KMS-11 (cell line): ENCODE data around the gene SLC17A7.

ENCODE experiments used
- H2AFZ ChIP-seq: fragments of 200-600 bp; sonication (generic); 2 replicates; pipeline ENCODE4 v1.6.1; 2016; ENCODE audit warnings: antibody characterized with exemption, mixed run types, low read depth
- H3K27ac ChIP-seq: fragments of 200-600 bp; sonication (generic); 2 replicates; pipeline ENCODE4 v1.6.1; 2016; ENCODE audit warnings: mild to moderate bottlenecking, mixed run types
- H3K27me3 ChIP-seq: fragments of 200-600 bp; sonication (generic); 2 replicates; pipeline ENCODE4 v1.6.1; 2017; ENCODE audit warnings: mild to moderate bottlenecking, low read depth, mixed run types, moderate library complexity; ENCODE audit not compliant: insufficient read depth
- H3K36me3 ChIP-seq: fragments of 200-600 bp; sonication (generic); 2 replicates; pipeline ENCODE4 v1.6.1; 2017; ENCODE audit warnings: mild to moderate bottlenecking, mixed run types; ENCODE audit not compliant: insufficient read depth
- H3K4me1 ChIP-seq: fragments of 200-600 bp; sonication (generic); 2 replicates; pipeline ENCODE4 v1.6.1; 2016; ENCODE audit warnings: mild to moderate bottlenecking, low read depth, mixed run types; ENCODE audit not compliant: poor library complexity, severe bottlenecking
- H3K4me2 ChIP-seq: fragments of 200-600 bp; sonication (generic); 2 replicates; pipeline ENCODE4 v1.7.0; 2016; ENCODE audit warnings: mild to moderate bottlenecking, mixed run types
- H3K4me3 ChIP-seq: fragments of 200-600 bp; sonication (generic); IDR thresholded peaks from 2 replicates; pipeline ENCODE4 v1.6.1; 2017; ENCODE audit warnings: low read depth, low read length, mixed read lengths; ENCODE audit not compliant: insufficient read depth
- H3K79me2 ChIP-seq: fragments of 200-600 bp; sonication (generic); 2 replicates; pipeline ENCODE4 v1.6.1; 2016; ENCODE audit warnings: low read depth, mixed run types; ENCODE audit not compliant: insufficient read depth
- H3K9ac ChIP-seq: fragments of 200-600 bp; sonication (generic); 2 replicates; pipeline ENCODE4 v1.6.1; 2016; ENCODE audit warnings: mild to moderate bottlenecking, mixed run types
- H4K20me1 ChIP-seq: fragments of 200-600 bp; sonication (generic); 2 replicates; pipeline ENCODE4 v1.6.1; 2016; ENCODE audit warnings: mild to moderate bottlenecking, mixed run types; ENCODE audit not compliant: insufficient read depth
- CTCF ChIP-seq: fragments of 200-600 bp; sonication (generic); conservative IDR thresholded peaks from 2 replicates; pipeline ENCODE4 v1.6.1; 2017; ENCODE audit warnings: low read depth, mild to moderate bottlenecking, antibody characterized with exemption, low read length, moderate library complexity, mixed read lengths

Gene SLC17A7

GRCh38 chr19:49428547-49429451 is 12.5 kb downstream of the SLC17A7 start:
- Histone ChIP-seq H2AFZ (no peak overlapping the region), H4K20me1 (no peaks in the 10 kb centered on the region), H3K4me2 (no peak overlapping the region), H3K36me3 (no peaks in the 10 kb centered on the region), H3K27me3 (peaks cover 92% of the 10 kb centered on the region), H3K9ac (no peak overlapping the region), H3K4me3 (no peak overlapping the region), H3K4me1 (peaks cover 6% of the 10 kb centered on the region), H3K27ac (no peak overlapping the region), H3K79me2 (no peaks in the 10 kb centered on the region)
- TF ChIP-seq CTCF: no peak

- Histone ChIP-seq H3K4me2 (no peak overlapping the region), H3K79me2 (no peaks in the 10 kb centered on the region), H3K36me3 (no peaks in the 10 kb centered on the region), H3K27ac (no peak overlapping the region), H2AFZ (no peak overlapping the region), H3K4me3 (no peak overlapping the region), H3K9ac (no peak overlapping the region), H3K27me3 (peaks cover 92% of the 10 kb centered on the region), H3K4me1 (peaks cover 10% of the 10 kb centered on the region), H4K20me1 (no peaks in the 10 kb centered on the region)
- no peak for TF ChIP-seq CTCF
Observed at GRCh38 chr19:49427855-49428546, 13.3 kb downstream of the SLC17A7 start.

- TF ChIP-seq CTCF: no peak
- peaks cover 10% of the 10 kb centered on the region for H3K4me1 ChIP-seq
- no peaks in the 10 kb centered on the region for H3K36me3 ChIP-seq
- no peak overlapping the region for H3K9ac ChIP-seq
- H2AFZ ChIP-seq: no peak overlapping the region
- peaks cover 92% of the 10 kb centered on the region for H3K27me3 ChIP-seq
- no peaks in the 10 kb centered on the region for H3K79me2 ChIP-seq
- H4K20me1 ChIP-seq: no peaks in the 10 kb centered on the region
- H3K27ac ChIP-seq: no peak overlapping the region
- H3K4me2 ChIP-seq: no peak overlapping the region
- H3K4me3 ChIP-seq: no peak overlapping the region
Observed at GRCh38 chr19:49427339-49427738, 14.0 kb downstream of the SLC17A7 start.

- peaks cover 10% of the 10 kb centered on the region for H3K4me1 ChIP-seq
- TF ChIP-seq CTCF: no peak
- no peaks in the 10 kb centered on the region for H3K36me3 ChIP-seq
- no peak overlapping the region for H3K27ac ChIP-seq
- H4K20me1 ChIP-seq: no peaks in the 10 kb centered on the region
- peaks cover 95% of the 10 kb centered on the region for H3K27me3 ChIP-seq
- H2AFZ ChIP-seq: no peak overlapping the region
- H3K9ac ChIP-seq: no peak overlapping the region
- H3K4me2 ChIP-seq: no peak overlapping the region
- H3K79me2 ChIP-seq: no peaks in the 10 kb centered on the region
- no peak overlapping the region for H3K4me3 ChIP-seq
Observed at GRCh38 chr19:49425922-49426592, 15.3 kb downstream of the SLC17A7 start.
